ENCODE data around the gene SYNE2.
"Not testable (repeated sequence)": the region's sequence is repeated elsewhere in the genome, so short reads cannot be mapped to it uniquely, and the experiment has no call there.

The SYNE2 gene

GRCh38 chr14:64158608-64159007 is 305.8 kb downstream of the SYNE2 start:
- no peak overlapping the region for H3K9ac ChIP-seq (ENCODE audit: low read length)
- no peaks in the 10 kb centered on the region for H3K4me1 ChIP-seq (ENCODE audit: control insufficient read depth, low read depth, low read length)
- no peak overlapping the region for H3K4me3 ChIP-seq (ENCODE audit: low read length)
- no peak overlapping the region for H3K27ac ChIP-seq (ENCODE audit: low read length)
- H3K27me3 ChIP-seq (ENCODE audit: control insufficient read depth, insufficient read depth, low read length) = no peaks in the 10 kb centered on the region
- peaks cover 22% of the 10 kb centered on the region for H3K36me3 ChIP-seq (ENCODE audit: control insufficient read depth, low read depth, low read length)
- no peaks in the 10 kb centered on the region for H3K9me3 ChIP-seq (ENCODE audit: control insufficient read depth, low read depth, low read length)

GRCh38 chr14:64159588-64159987 is 306.8 kb downstream of the SYNE2 start:
- Histone ChIP-seq H3K36me3 (ENCODE audit: control insufficient read depth, low read depth, low read length) (peaks cover 22% of the 10 kb centered on the region), H3K27me3 (ENCODE audit: control insufficient read depth, insufficient read depth, low read length) (no peaks in the 10 kb centered on the region), H3K9me3 (ENCODE audit: control insufficient read depth, low read depth, low read length) (no peaks in the 10 kb centered on the region), H3K4me1 (ENCODE audit: control insufficient read depth, low read depth, low read length) (no peaks in the 10 kb centered on the region), H3K9ac (ENCODE audit: low read length) (no peak overlapping the region), H3K27ac (ENCODE audit: low read length) (no peak overlapping the region), H3K4me3 (ENCODE audit: low read length) (no peak overlapping the region)

GRCh38 chr14:64170181-64170580 is 317.4 kb downstream of the SYNE2 start:
- no peak overlapping the region for H3K9ac ChIP-seq (ENCODE audit: low read length)
- peaks cover 33% of the 10 kb centered on the region for H3K36me3 ChIP-seq (ENCODE audit: control insufficient read depth, low read depth, low read length)
- H3K9me3 ChIP-seq (ENCODE audit: control insufficient read depth, low read depth, low read length) = no peaks in the 10 kb centered on the region

GRCh38 chr14:64174922-64175782 is 322.3 kb downstream of the SYNE2 start:
- Histone ChIP-seq H3K4me3 (ENCODE audit: low read length) (no peak overlapping the region), H3K27me3 (ENCODE audit: control insufficient read depth, insufficient read depth, low read length) (no peaks in the 10 kb centered on the region), H3K27ac (ENCODE audit: low read length) (no peak overlapping the region), H3K9me3 (ENCODE audit: control insufficient read depth, low read depth, low read length) (no peaks in the 10 kb centered on the region), H3K36me3 (ENCODE audit: control insufficient read depth, low read depth, low read length) (peaks cover 24% of the 10 kb centered on the region), H3K9ac (ENCODE audit: low read length) (no peak overlapping the region), H3K4me1 (ENCODE audit: control insufficient read depth, low read depth, low read length) (no peaks in the 10 kb centered on the region)

More at GRCh38 chr14:64170181-64170580, 317.4 kb downstream of the SYNE2 start:
- H3K4me3 ChIP-seq (ENCODE audit: low read length) = no peak overlapping the region
- no peaks in the 10 kb centered on the region for H3K27me3 ChIP-seq (ENCODE audit: control insufficient read depth, insufficient read depth, low read length)
- no peaks in the 10 kb centered on the region for H3K4me1 ChIP-seq (ENCODE audit: control insufficient read depth, low read depth, low read length)
- no peak overlapping the region for H3K27ac ChIP-seq (ENCODE audit: low read length)

GRCh38 chr14:64176330-64176729 is 323.5 kb downstream of the SYNE2 start:
- Histone ChIP-seq H3K27me3 (ENCODE audit: control insufficient read depth, insufficient read depth, low read length) (no peaks in the 10 kb centered on the region), H3K27ac (ENCODE audit: low read length) (no peak overlapping the region), H3K4me3 (ENCODE audit: low read length) (no peak overlapping the region), H3K9ac (ENCODE audit: low read length) (no peak overlapping the region), H3K4me1 (ENCODE audit: control insufficient read depth, low read depth, low read length) (no peaks in the 10 kb centered on the region), H3K36me3 (ENCODE audit: control insufficient read depth, low read depth, low read length) (peaks cover 20% of the 10 kb centered on the region), H3K9me3 (ENCODE audit: control insufficient read depth, low read depth, low read length) (no peaks in the 10 kb centered on the region)

GRCh38 chr14:64178814-64179213 is 326.0 kb downstream of the SYNE2 start:
- no peak overlapping the region for H3K9ac ChIP-seq (ENCODE audit: low read length)
- H3K27ac ChIP-seq (ENCODE audit: low read length) = no peak overlapping the region
- H3K9me3 ChIP-seq (ENCODE audit: control insufficient read depth, low read depth, low read length) = no peaks in the 10 kb centered on the region
- H3K36me3 ChIP-seq (ENCODE audit: control insufficient read depth, low read depth, low read length) = peaks cover 20% of the 10 kb centered on the region
- no peak overlapping the region for H3K4me3 ChIP-seq (ENCODE audit: low read length)
- H3K27me3 ChIP-seq (ENCODE audit: control insufficient read depth, insufficient read depth, low read length) = no peaks in the 10 kb centered on the region
- H3K4me1 ChIP-seq (ENCODE audit: control insufficient read depth, low read depth, low read length) = no peaks in the 10 kb centered on the region

- H3K36me3 ChIP-seq (ENCODE audit: control insufficient read depth, low read depth, low read length); H3K27ac ChIP-seq (ENCODE audit: low read length): not testable (repeated sequence)
- H3K4me1 ChIP-seq (ENCODE audit: control insufficient read depth, low read depth, low read length) = peaks cover 16% of the 10 kb centered on the region
These were observed 330.1 kb downstream of the SYNE2 start for GRCh38 chr14:64182908-64183307.

GRCh38 chr14:64184103-64184729 is 331.4 kb downstream of the SYNE2 start:
- Histone ChIP-seq H3K27ac (ENCODE audit: low read length) (no peak overlapping the region), H3K36me3 (ENCODE audit: control insufficient read depth, low read depth, low read length) (peaks cover 10% of the 10 kb centered on the region), H3K27me3 (ENCODE audit: control insufficient read depth, insufficient read depth, low read length) (no peaks in the 10 kb centered on the region), H3K4me1 (ENCODE audit: control insufficient read depth, low read depth, low read length) (peaks cover 22% of the 10 kb centered on the region), H3K4me3 (ENCODE audit: low read length) (no peak overlapping the region), H3K9ac (ENCODE audit: low read length) (no peak overlapping the region), H3K9me3 (ENCODE audit: control insufficient read depth, low read depth, low read length) (peaks cover 2% of the 10 kb centered on the region)

More at GRCh38 chr14:64182908-64183307, 330.1 kb downstream of the SYNE2 start:
- H3K9me3 ChIP-seq (ENCODE audit: control insufficient read depth, low read depth, low read length); H3K27me3 ChIP-seq (ENCODE audit: control insufficient read depth, insufficient read depth, low read length); H3K9ac ChIP-seq (ENCODE audit: low read length); H3K4me3 ChIP-seq (ENCODE audit: low read length): not testable (repeated sequence)

GRCh38 chr14:64185184-64185583 is 332.4 kb downstream of the SYNE2 start:
- H3K27ac ChIP-seq (ENCODE audit: low read length) = no peak overlapping the region
- no peaks in the 10 kb centered on the region for H3K27me3 ChIP-seq (ENCODE audit: control insufficient read depth, insufficient read depth, low read length)
- H3K4me1 ChIP-seq (ENCODE audit: control insufficient read depth, low read depth, low read length) = peaks cover 22% of the 10 kb centered on the region
- no peak overlapping the region for H3K9ac ChIP-seq (ENCODE audit: low read length)
- H3K9me3 ChIP-seq (ENCODE audit: control insufficient read depth, low read depth, low read length) = peaks cover 2% of the 10 kb centered on the region
- H3K4me3 ChIP-seq (ENCODE audit: low read length) = no peak overlapping the region
- peaks cover 9% of the 10 kb centered on the region for H3K36me3 ChIP-seq (ENCODE audit: control insufficient read depth, low read depth, low read length)

- peak overlapping the region; percentile 61 for H3K9ac ChIP-seq (ENCODE audit: low read length)
- peak overlapping the region; percentile 83 for H3K4me3 ChIP-seq (ENCODE audit: low read length)
- peaks cover 2% of the 10 kb centered on the region for H3K9me3 ChIP-seq (ENCODE audit: control insufficient read depth, low read depth, low read length)
- peaks cover 22% of the 10 kb centered on the region for H3K4me1 ChIP-seq (ENCODE audit: control insufficient read depth, low read depth, low read length)
- peak overlapping the region; percentile 81 for H3K27ac ChIP-seq (ENCODE audit: low read length)
- peaks cover 16% of the 10 kb centered on the region for H3K36me3 ChIP-seq (ENCODE audit: control insufficient read depth, low read depth, low read length)
- no peaks in the 10 kb centered on the region for H3K27me3 ChIP-seq (ENCODE audit: control insufficient read depth, insufficient read depth, low read length)
These were observed 333.7 kb downstream of the SYNE2 start for GRCh38 chr14:64186231-64187129.

GRCh38 chr14:64187331-64187730 is 334.5 kb downstream of the SYNE2 start:
- Histone ChIP-seq H3K36me3 (ENCODE audit: control insufficient read depth, low read depth, low read length) (peaks cover 19% of the 10 kb centered on the region), H3K4me3 (ENCODE audit: low read length) (peak overlapping the region; percentile 83), H3K27me3 (ENCODE audit: control insufficient read depth, insufficient read depth, low read length) (no peaks in the 10 kb centered on the region), H3K4me1 (ENCODE audit: control insufficient read depth, low read depth, low read length) (peaks cover 22% of the 10 kb centered on the region), H3K27ac (ENCODE audit: low read length) (no peak overlapping the region), H3K9ac (ENCODE audit: low read length) (peak overlapping the region; percentile 61), H3K9me3 (ENCODE audit: control insufficient read depth, low read depth, low read length) (peaks cover 2% of the 10 kb centered on the region)
